NCI-H526 treated with DMSO at 0.1 percent for 48 hours (cell line): ENCODE data around the gene ATG9B.

ENCODE experiments used
- DNase-seq: peaks from one replicate; lab custom pipeline; 2025; lab: John Stamatoyannopoulos, UW

The ATG9B gene

DNA sequence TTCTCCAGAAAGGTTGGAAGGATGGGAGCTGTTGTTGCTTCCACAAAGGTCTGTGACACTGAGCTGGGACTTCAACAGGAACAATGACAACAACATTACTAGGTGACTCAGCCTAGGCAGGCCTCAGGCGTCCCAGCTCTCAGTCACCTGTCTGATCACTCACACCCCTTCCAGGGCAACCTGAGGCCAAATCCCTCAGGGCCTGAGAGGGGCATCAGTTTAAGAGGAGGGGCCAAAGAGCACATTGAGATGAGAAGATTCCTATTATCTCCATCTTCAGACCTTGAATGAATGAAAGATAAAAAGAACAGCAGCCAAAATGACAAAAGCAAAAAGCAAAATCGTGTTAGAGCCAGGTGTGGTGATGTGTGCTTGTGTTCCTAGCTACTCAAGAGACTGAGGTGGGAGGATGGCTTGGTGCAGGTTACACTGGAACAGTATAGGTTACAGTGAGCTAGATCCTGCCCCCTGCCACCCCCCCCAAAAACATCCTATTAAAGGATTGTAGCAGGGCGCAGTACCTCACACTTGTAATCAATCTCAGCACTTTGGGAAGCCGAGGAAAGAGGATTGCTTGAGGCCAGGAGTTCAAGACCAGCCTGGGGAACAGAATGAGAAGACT is at the start of gene ATG9B:
Gene ATG9B, minus strand, starts transcription at position 60 of the 622 bp plus-strand sequence. CDS start 71 bp downstream, outside the sequence.
- no peak for DNase-seq

- DNase-seq: no peak
These were observed 49.7 kb upstream of the ATG9B start for GRCh38 chr7:151073990-151074389.

GRCh38 chr7:151071032-151071866 is 47.0 kb upstream of the ATG9B start:
- no peak for DNase-seq

DNA sequence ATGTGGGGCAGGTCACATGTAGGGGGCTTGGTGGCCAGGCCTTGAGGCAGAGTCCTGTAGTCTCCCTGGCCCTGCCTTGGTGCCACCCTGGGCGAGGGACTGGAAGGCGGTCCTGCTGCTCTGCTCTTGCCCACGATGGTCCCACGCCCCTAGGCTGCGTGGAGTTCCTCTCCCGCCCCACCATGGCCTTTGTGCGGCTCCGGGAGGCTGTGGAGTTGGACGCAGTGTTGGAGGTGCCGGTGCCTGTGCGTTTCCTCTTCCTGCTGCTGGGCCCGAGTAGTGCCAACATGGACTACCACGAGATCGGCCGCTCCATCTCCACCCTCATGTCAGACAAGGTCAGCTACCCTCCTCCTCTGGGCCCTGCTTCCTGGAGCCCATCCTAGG is 46.3 kb upstream of the ATG9B start:
- no peak for DNase-seq

GRCh38 chr7:151069841-151070573 is 45.7 kb upstream of the ATG9B start:
- DNase-seq: no peak

- DNase-seq: no peak
These were observed 43.9 kb upstream of the ATG9B start for GRCh38 chr7:151068069-151068773.

- no peak for DNase-seq
These were observed 42.1 kb upstream of the ATG9B start for GRCh38 chr7:151066273-151066974.

DNA sequence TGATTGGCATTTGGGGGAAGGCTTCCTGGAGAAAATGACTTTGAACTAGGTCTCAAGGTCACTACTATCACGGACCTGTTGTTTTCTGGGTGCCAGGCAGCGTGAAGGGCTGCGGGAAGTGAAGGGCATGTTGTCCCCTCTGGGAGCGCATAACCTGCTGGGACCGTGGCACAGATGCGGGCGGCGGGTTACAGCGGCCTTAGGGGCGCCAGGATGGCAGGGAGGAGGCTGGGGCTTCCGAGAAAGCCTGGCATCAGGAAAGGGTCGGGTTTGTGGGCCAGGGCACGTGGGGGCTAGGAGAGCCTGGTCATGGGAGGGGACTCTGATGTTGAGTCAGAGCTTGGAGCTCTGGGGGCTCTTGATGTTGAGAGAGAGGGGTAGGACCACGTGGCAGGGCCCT is 41.2 kb upstream of the ATG9B start:
- no peak for DNase-seq

GRCh38 chr7:151064993-151065392 is 40.7 kb upstream of the ATG9B start:
- no peak for DNase-seq

- no peak for DNase-seq
These were observed 40.2 kb upstream of the ATG9B start for GRCh38 chr7:151064454-151064853.

DNA sequence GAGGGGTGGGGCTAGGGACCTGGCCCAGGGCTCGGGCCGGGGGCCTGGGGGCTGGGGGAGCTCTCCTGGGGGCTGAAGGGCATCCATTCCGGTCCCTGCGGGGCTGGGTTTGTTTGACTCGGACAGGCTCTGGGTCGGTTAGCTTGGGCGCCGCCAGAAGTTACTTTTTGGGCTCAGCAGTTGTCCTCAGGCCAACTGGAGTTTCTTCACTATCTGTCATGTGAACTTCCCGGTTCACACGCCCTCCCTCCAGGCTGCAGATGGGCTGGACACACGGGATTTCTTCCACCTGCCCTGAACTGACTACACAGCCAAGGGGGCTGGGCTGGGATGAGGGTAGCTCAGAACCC is 38.9 kb upstream of the ATG9B start:
- DNase-seq: no peak

DNA sequence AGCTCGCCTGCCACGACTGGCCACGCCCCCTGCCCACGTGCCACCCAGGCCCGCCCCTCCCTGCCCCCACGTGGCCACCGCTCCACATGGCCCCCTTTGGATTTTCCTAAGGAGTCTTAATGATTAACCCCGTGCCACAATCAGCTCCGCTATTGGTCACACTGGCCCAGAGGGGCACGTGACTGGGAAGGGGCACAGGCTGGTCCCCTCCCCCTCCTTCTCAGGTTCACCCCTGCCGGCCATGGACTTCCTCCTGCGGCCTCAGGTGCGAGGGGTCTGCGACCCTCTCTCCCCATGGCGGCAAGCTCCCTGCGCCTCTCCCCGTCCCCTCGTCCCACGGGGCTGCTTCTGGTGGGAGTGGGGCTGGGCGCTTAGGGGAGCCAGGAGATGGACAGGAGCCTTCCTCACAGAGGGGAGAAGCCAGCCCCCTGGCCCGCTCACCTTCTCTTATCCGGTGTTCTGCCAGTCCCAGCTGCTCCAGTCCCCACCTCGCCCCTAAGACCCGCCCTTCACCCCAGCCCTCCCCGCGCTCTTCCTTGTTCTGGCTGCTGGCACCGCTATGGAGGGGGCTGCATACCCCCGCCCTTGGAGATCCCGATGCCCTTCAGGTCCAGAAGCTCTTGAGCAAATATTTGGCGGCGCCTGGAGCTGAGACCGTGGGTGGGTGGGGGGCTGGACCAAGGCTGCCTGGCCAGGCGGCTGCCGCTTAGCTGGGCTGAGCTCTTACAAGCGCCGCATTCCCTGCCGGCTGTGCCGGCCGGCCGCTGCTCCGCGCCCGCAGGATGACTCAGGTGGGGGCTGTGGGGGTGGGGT is 38.3 kb upstream of the ATG9B start:
- DNase-seq: peak; percentile 86

DNA sequence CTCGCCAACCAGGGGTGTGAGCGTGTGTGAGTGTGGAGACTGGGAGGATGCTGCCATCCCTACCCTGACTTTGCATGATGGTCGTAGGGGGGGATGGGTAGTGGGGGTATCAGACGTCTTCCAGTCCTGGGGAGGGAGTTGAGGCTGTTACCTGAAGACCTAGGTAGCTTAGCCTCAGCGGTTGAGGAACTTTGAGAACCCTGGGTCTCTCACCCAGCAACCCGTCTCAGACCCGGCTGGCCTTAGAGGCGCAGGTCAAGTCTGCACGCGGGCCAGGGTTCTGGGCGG is 37.8 kb upstream of the ATG9B start:
- DNase-seq: no peak

GRCh38 chr7:151061213-151062110 is 37.2 kb upstream of the ATG9B start:
- no peak for DNase-seq

- peak; percentile 51 for DNase-seq
These were observed 36.3 kb upstream of the ATG9B start for GRCh38 chr7:151060416-151061212.

- DNase-seq: peak; percentile 53
These were observed 35.8 kb upstream of the ATG9B start for GRCh38 chr7:151060113-151060415.

GRCh38 chr7:151059367-151060112 is 35.2 kb upstream of the ATG9B start, which contains the start of gene SLC4A2:
TSS of gene SLC4A2 (plus strand) at chr7:151059589. CDS start at chr7:151061988, 2,399 bp downstream.
- peak; percentile 53 for DNase-seq

- DNase-seq: peak; percentile 25
These were observed 34.6 kb upstream of the ATG9B start for GRCh38 chr7:151058781-151059366.
